H1 (cell line): ENCODE measurements around the gene COX19. TPM values are rescaled to one million over a fixed set of nuclear protein-coding genes. Genes with fewer than 3 reads are reported as not detected.

Experiments
- CTCF ChIA-PET: fragments of 300-600 bp; sonication (Branson Sonifier 250); formaldehyde crosslinking; loops from one replicate; lab custom pipeline; 2021; ENCODE audit not compliant: partially characterized antibody; lab: Charles Lee
- POLR2A ChIA-PET: fragments of 300-600 bp; sonication (Branson Sonifier 250); formaldehyde crosslinking; loops from one replicate; lab custom pipeline; 2021; ENCODE audit warnings: inconsistent platforms; ENCODE audit not compliant: partially characterized antibody; lab: Charles Lee
- DNase-seq, 2 experiments: peaks; one replicate each; pipeline versions ENCODE4 v3.0.0 to v3.0.0-alpha.2; 2010 to 2022; ENCODE audit warnings: low spot score in 2 of 2, low read depth in 1 of 2, mixed read lengths in 1 of 2
- FAIRE-seq: peaks from 2 replicates; lab custom pipeline; 2011; peaks lifted over from hg19 to GRCh38; lab: Jason Lieb, UNC
- H2AFZ ChIP-seq: 2 replicates; pipeline ENCODE4 v1.8.1; 2012; ENCODE audit warnings: low read length, inconsistent platforms
- H2AK5ac ChIP-seq: 2 replicates; pipeline ENCODE4 v1.6.1; 2013; ENCODE audit warnings: low read depth, low read length
- H2BK120ac ChIP-seq: replicated peaks from 2 replicates; pipeline ENCODE3; 2013; ENCODE audit warnings: low read depth, low read length, inconsistent platforms
- H2BK12ac ChIP-seq: 2 replicates; pipeline ENCODE4 v1.6.1; 2013; ENCODE audit warnings: low read depth, low read length
- H2BK15ac ChIP-seq: 2 replicates; pipeline ENCODE4 v1.6.1; 2013; ENCODE audit warnings: low read length
- H2BK20ac ChIP-seq: 2 replicates; pipeline ENCODE4 v1.6.1; 2013; ENCODE audit warnings: low read length
- H2BK5ac ChIP-seq: 2 replicates; pipeline ENCODE4 v1.6.1; 2013; ENCODE audit warnings: low read depth, low read length
- H3K14ac ChIP-seq: 2 replicates; pipeline ENCODE4 v1.6.1; 2013; ENCODE audit warnings: inconsistent platforms; ENCODE audit not compliant: insufficient read length
- H3K18ac ChIP-seq: 2 replicates; pipeline ENCODE4 v1.6.1; 2013; ENCODE audit warnings: low read length; ENCODE audit errors: extremely low read depth
- H3K23ac ChIP-seq: 2 replicates; pipeline ENCODE4 v1.6.1; 2013; ENCODE audit warnings: inconsistent platforms; ENCODE audit not compliant: insufficient read length
- H3K23me2 ChIP-seq: 2 replicates; pipeline ENCODE4 v1.6.1; 2013; ENCODE audit warnings: low read depth, low read length
- H3K27ac ChIP-seq: 2 replicates; pipeline ENCODE4 v1.6.1; 2011; ENCODE audit warnings: low read depth, low read length, inconsistent platforms
- H3K27me3 ChIP-seq, 4 experiments: replicated peaks in 1 of 4; 1 replicate in 1 of 4; 2 replicates in 3 of 4; pipeline versions ENCODE4 v1.6.1 to v1.8.1; 2011 to 2013; ENCODE audit warnings: low read length in 3 of 4, mild to moderate bottlenecking in 3 of 4, inconsistent platforms in 2 of 4, mixed read lengths in 2 of 4, moderate library complexity in 1 of 4; ENCODE audit not compliant: control insufficient read depth in 3 of 4, insufficient read depth in 3 of 4; ENCODE audit errors: extremely low read depth in 1 of 4
- H3K36me3 ChIP-seq, 4 experiments: 2 replicates each; pipeline versions ENCODE4 v1.6.1 to v1.8.1; 2011 to 2013; ENCODE audit warnings: mild to moderate bottlenecking in 4 of 4, low read length in 3 of 4, moderate library complexity in 2 of 4, control low read depth in 1 of 4, inconsistent platforms in 1 of 4; ENCODE audit not compliant: insufficient read depth in 4 of 4, control insufficient read depth in 2 of 4
- H3K4ac ChIP-seq: replicated peaks from 2 replicates; pipeline ENCODE3; 2013; ENCODE audit warnings: low read length, low read depth, mixed read lengths, inconsistent platforms; ENCODE audit not compliant: insufficient read length
- H3K4me1 ChIP-seq, 4 experiments: replicated peaks in 1 of 4; 1 replicate in 1 of 4; 2 replicates in 3 of 4; pipeline versions ENCODE4 v1.6.1 to v1.8.1; 2011 to 2013; ENCODE audit warnings: low read length in 3 of 4, inconsistent platforms in 2 of 4, mixed read lengths in 1 of 4; ENCODE audit not compliant: insufficient read depth in 4 of 4, control insufficient read depth in 3 of 4
- H3K4me2 ChIP-seq, 2 experiments: 2 replicates each; pipeline versions ENCODE4 v1.6.1 to v1.8.1; 2011 to 2013; ENCODE audit warnings: low read depth in 2 of 2, low read length in 2 of 2, control low read depth in 1 of 2, inconsistent platforms in 1 of 2, mild to moderate bottlenecking in 1 of 2; ENCODE audit not compliant: insufficient read depth in 1 of 2
- H3K4me3 ChIP-seq, 4 experiments: fragments of 200-600, 300-600 bp in 1 of 4; sonication (generic), shearing (Covaris generic), sonication (Bioruptor Twin) in 1 of 4; 2 replicates each; pipeline versions ENCODE4 v1.5.1 to v1.8.1; 2011 to 2016; ENCODE audit warnings: low read length in 4 of 4, low read depth in 3 of 4, control low read depth in 2 of 4, inconsistent platforms in 2 of 4, mild to moderate bottlenecking in 2 of 4, mixed read lengths in 1 of 4, moderate library complexity in 1 of 4; ENCODE audit not compliant: insufficient read depth in 2 of 4; ENCODE audit errors: extremely low read depth in 1 of 4
- H3K56ac ChIP-seq: replicated peaks from 2 replicates; pipeline ENCODE3; 2013; ENCODE audit warnings: low read depth, mild to moderate bottlenecking, mixed read lengths, low read length, inconsistent platforms; ENCODE audit not compliant: insufficient read length
- H3K79me1 ChIP-seq: 2 replicates; pipeline ENCODE4 v1.6.1; 2013; ENCODE audit warnings: low read depth, low read length, control low read depth
- H3K79me2 ChIP-seq, 2 experiments: 2 replicates each; pipeline versions ENCODE4 v1.6.1 to v1.8.1; 2012 to 2013; ENCODE audit warnings: low read length in 2 of 2, mild to moderate bottlenecking in 2 of 2, inconsistent platforms in 1 of 2; ENCODE audit not compliant: insufficient read depth in 2 of 2, control insufficient read depth in 1 of 2
- H3K9ac ChIP-seq, 4 experiments: replicated peaks in 1 of 4; 1 replicate in 1 of 4; 2 replicates in 3 of 4; pipeline versions ENCODE4 v1.6.1 to v1.8.1; 2011 to 2013; ENCODE audit warnings: low read depth in 3 of 4, low read length in 3 of 4, control low read depth in 2 of 4, mild to moderate bottlenecking in 2 of 4, moderate library complexity in 2 of 4, inconsistent platforms in 1 of 4; ENCODE audit errors: extremely low read depth in 1 of 4
- H3K9me3 ChIP-seq, 2 experiments: 2 replicates each; pipeline versions ENCODE4 v1.6.1 to v1.8.1; 2012 to 2013; ENCODE audit warnings: mild to moderate bottlenecking in 2 of 2, moderate library complexity in 2 of 2, control low read depth in 1 of 2, inconsistent platforms in 1 of 2, low read depth in 1 of 2, low read length in 1 of 2, mixed read lengths in 1 of 2; ENCODE audit not compliant: insufficient read depth in 2 of 2
- H4K20me1 ChIP-seq, 2 experiments: replicated peaks in 1 of 2; 2 replicates each; pipeline versions ENCODE3 to v1.8.1; 2011 to 2013; ENCODE audit warnings: inconsistent platforms in 2 of 2, low read length in 2 of 2, mild to moderate bottlenecking in 1 of 2; ENCODE audit not compliant: insufficient read depth in 2 of 2, control insufficient read depth in 1 of 2
- H4K5ac ChIP-seq: 2 replicates; pipeline ENCODE4 v1.6.1; 2013; ENCODE audit warnings: low read length, low read depth, mixed read lengths, inconsistent platforms; ENCODE audit not compliant: insufficient read length
- H4K8ac ChIP-seq: 2 replicates; pipeline ENCODE4 v1.8.0; 2013; ENCODE audit warnings: mild to moderate bottlenecking, moderate library complexity, low read length, inconsistent platforms; ENCODE audit not compliant: insufficient read depth; ENCODE audit errors: extremely low read depth
- H4K91ac ChIP-seq: replicated peaks from 2 replicates; pipeline ENCODE3; 2013; ENCODE audit warnings: low read length, mixed read lengths, inconsistent platforms; ENCODE audit not compliant: insufficient read length
- CBX5 ChIP-seq: fragments of 300-800, 300-1000 bp; sonication (generic); IDR thresholded peaks from 2 replicates; pipeline ENCODE4 v1.7.1; 2016; ENCODE audit warnings: antibody characterized with exemption, low read length, low read depth
- CHD1 ChIP-seq: IDR thresholded peaks from 2 replicates; pipeline ENCODE4 v1.6.1; 2012; ENCODE audit warnings: low read depth, low read length, improper control_type of control experiment
- E2F6 ChIP-seq: IDR thresholded peaks from 2 replicates; pipeline ENCODE4 v1.6.1; 2012; ENCODE audit warnings: inconsistent platforms
- JUND ChIP-seq: IDR thresholded peaks from 2 replicates; pipeline ENCODE4 v1.6.1; 2011; ENCODE audit warnings: mild to moderate bottlenecking, improper control_type of control experiment, low read length
- KDM4A ChIP-seq: IDR thresholded peaks from one replicate; pipeline ENCODE4 v1.7.1; 2012; ENCODE audit warnings: low read depth, mild to moderate bottlenecking, moderate library complexity, low read length, inconsistent platforms; ENCODE audit not compliant: severe bottlenecking
- POLR2AphosphoS5 ChIP-seq: IDR thresholded peaks from 2 replicates; pipeline ENCODE4 v1.6.1; 2011; ENCODE audit warnings: low read depth, low read length
- RNF2 ChIP-seq: fragments of 200-900, 300-1000 bp; sonication (generic); IDR thresholded peaks from 2 replicates; pipeline ENCODE4 v1.7.1; 2016; ENCODE audit warnings: borderline replicate concordance, low read depth, mild to moderate bottlenecking, antibody characterized with exemption, low read length; ENCODE audit not compliant: poor library complexity, severe bottlenecking; ENCODE audit errors: missing control alignments
- SIX5 ChIP-seq: IDR thresholded peaks from 2 replicates; pipeline ENCODE4 v1.6.1; 2011; ENCODE audit warnings: mild to moderate bottlenecking, low read depth, low read length
- SP2 ChIP-seq: IDR thresholded peaks from 2 replicates; pipeline ENCODE4 v1.6.1; 2012; ENCODE audit warnings: mild to moderate bottlenecking, low read length, inconsistent platforms
- SRF ChIP-seq: IDR thresholded peaks from 2 replicates; pipeline ENCODE4 v1.6.1; 2011; ENCODE audit warnings: mild to moderate bottlenecking, low read depth, low read length, moderate library complexity
- WGBS, 2 experiments: shearing (Covaris generic) in 1 of 2; methylation state at CpG; one replicate each; pipeline versions ENCODE4 v1.1.6 to v1.1.7; 2013 to 2015; ENCODE audit warnings: low lambda C conversion rate in 2 of 2, mixed read lengths in 2 of 2, inconsistent platforms in 1 of 2, low coverage in 1 of 2, missing lambda C conversion rate in 1 of 2; ENCODE audit not compliant: insufficient replicate concordance in 2 of 2, insufficient coverage in 1 of 2, insufficient read length in 1 of 2; ENCODE audit errors: extremely low coverage in 1 of 2, missing lambda C conversion rate in 1 of 2; 5-methylcytosine and 5-hydroxymethylcytosine counted together
- polyA plus RNA-seq, 7 experiments: library from polyadenylated mRNA; depleted of rRNA in 3 of 7; stranded (reverse) in 5 of 7; unstranded in 2 of 7; fragments of >200 nt in 5 of 7; fragments of 200-250 nt in 2 of 7; gene quantifications; 1 replicate in 5 of 7; 2 replicates in 1 of 7; 4 replicates in 1 of 7; pipeline versions ENCODE4 v1.2.1 to v1.2.3, GENCODE V29; 2011 to 2013; ENCODE audit warnings: missing spikeins in 2 of 7, mixed read lengths in 2 of 7
- total RNA-seq: library from RNA; stranded (reverse); fragmentation: NEBNext Ultra II Directional; extraction: Animal tissue kit (Norgen Biotek cat#: 25700); gene quantifications from 2 replicates; pipeline ENCODE4 v1.2.1, GENCODE V29; 2021

Gene COX19
- total and polyA plus RNA-seq, 2 of the 8 experiments (the other 6 are each of a cell fraction or from before 2014, with no cell fraction given), result 3.9 to 7.9 TPM

DNA sequence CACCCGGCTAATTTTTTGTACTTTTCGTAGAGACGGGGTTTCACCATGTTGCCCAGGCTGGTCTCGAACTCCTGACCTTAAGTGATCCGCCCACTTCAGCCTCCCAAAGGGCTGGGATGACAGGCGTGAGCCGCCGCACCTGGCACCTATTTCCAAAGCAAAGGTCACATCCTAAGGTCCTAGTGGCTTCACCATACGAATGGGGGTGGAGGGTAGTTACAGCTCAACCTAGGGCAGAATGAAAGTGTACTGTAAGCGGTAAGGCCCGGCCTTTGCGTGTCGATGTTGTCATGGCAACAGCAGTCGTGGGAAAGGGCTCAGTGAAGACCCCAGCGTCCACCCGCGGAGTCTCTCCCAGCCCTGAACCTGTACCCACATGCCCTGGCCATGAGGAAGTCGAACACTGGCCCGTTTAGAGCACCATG, 1.6 kb upstream of the COX19 start:
- 93% methylated on average over 19 of the region's 19 CpGs; no CpG with 5 or more reads in 1 of the 2 experiments for WGBS, 2 experiments
- Histone ChIP-seq H3K56ac (no peak overlapping the region), H3K4ac (peak overlapping the region; percentile 78), H2BK12ac (no peak overlapping the region), H2BK15ac (no peak overlapping the region), H3K4me2 (no peak overlapping the region), H3K79me1 (peaks cover 5% of the 10 kb centered on the region), H3K9me3 (no peaks in the 10 kb centered on the region), H2BK20ac (no peak overlapping the region), H3K79me2 (peaks cover 4 to 18% of the 10 kb centered on the region in 2 experiments; a peak in 3 of 4 replicates), H4K20me1 (peaks cover 0 to 9% of the 10 kb centered on the region in 2 experiments), H2AFZ (no peak overlapping the region), H2AK5ac (no peak overlapping the region; the same call in 1 of the 2 replicates), H3K23ac (no peak overlapping the region), H3K27me3 (no peaks in the 10 kb centered on the region), H3K14ac (no peak overlapping the region), H3K4me3 (no peak overlapping the region), H3K4me1 (peaks cover 0 to 6% (median 3%) of the 10 kb centered on the region in 4 experiments; a peak in 5 of 7 replicates), H3K9ac (no peak overlapping the region), H2BK5ac (no peak overlapping the region), H3K36me3 (peaks cover 5 to 14% (median 7%) of the 10 kb centered on the region in 4 experiments; a peak in 6 of 8 replicates), H4K8ac (no peak overlapping the region), H4K5ac (no peak overlapping the region), H3K23me2 (peaks cover 3% of the 10 kb centered on the region; the same call in 1 of the 2 replicates), H2BK120ac (no peak overlapping the region), H4K91ac (no peak overlapping the region), H3K18ac (no peak overlapping the region), H3K27ac (no peak overlapping the region)
- POLR2A ChIA-PET, result interaction anchor here (0.9 to 3.2 kb wide), 2 partner anchors 10 kb away, joined by 4 to 10 read pairs; no protein-coding TSS in a partner anchor
- no peak for FAIRE-seq
- no peak for TF ChIP-seq KDM4A
- no peak for TF ChIP-seq RNF2
- no peak for TF ChIP-seq POLR2AphosphoS5
- no peak for TF ChIP-seq CBX5
- no peak for TF ChIP-seq JUND
- TF ChIP-seq SP2, result no peak
- no peak for TF ChIP-seq SIX5
- no peak for TF ChIP-seq SRF
- TF ChIP-seq CHD1, result no peak
- TF ChIP-seq E2F6, result no peak
- DNase-seq, result no peak
- CTCF ChIA-PET, result interaction anchor here (0.8 to 3.9 kb wide), 4 partner anchors 11 to 89 kb away, joined by 3 to 32 read pairs (median 4); no protein-coding TSS in a partner anchor
